ENCODE results near the gene STAT3. TPM values are rescaled to one million over a fixed set of nuclear protein-coding genes. Genes with fewer than 3 reads are reported as not detected.

STAT3 gene
- total and polyA plus RNA-seq, 2 of the 13 experiments (the other 11 are each of a cell fraction or from before 2014, with no cell fraction given), result 61.8 to 62.4 TPM

GRCh38 chr17:42312285-42313130 is 75.7 kb downstream of the STAT3 start (continued):
- TF ChIP-seq MTF2 (CRISPR knock-in tag; IDR thresholded peaks at IDR 0.05; ENCODE audit: borderline replicate concordance), result no peak
- TF ChIP-seq ZNF383 (CRISPR knock-in tag; IDR thresholded peaks at IDR 0.05; ENCODE audit: borderline replicate concordance), result no peak
- no peak for TF ChIP-seq ZMAT3 (CRISPR knock-in tag; conservative IDR thresholded peaks at IDR 0.05)
- TF ChIP-seq GTF3A (CRISPR knock-in tag; conservative IDR thresholded peaks at IDR 0.05), result no peak; the same call in 1 of the 2 replicates
- TF ChIP-seq HDAC1 (CRISPR knock-in tag; IDR thresholded peaks at IDR 0.05), result peak; percentile 94
- peak; percentile 32; the same call in 1 of the 2 replicates for TF ChIP-seq MAZ (IDR thresholded peaks at IDR 0.05; ENCODE audit: borderline replicate concordance, low read depth, low read length)
- TF ChIP-seq MAZ (CRISPR knock-in tag; IDR thresholded peaks at IDR 0.05; ENCODE audit: low read depth), result peak; percentile 93
- no peak for TF ChIP-seq RARG (CRISPR knock-in tag; IDR thresholded peaks at IDR 0.05; ENCODE audit: low read depth)
- no peak for TF ChIP-seq ZNF597 (CRISPR knock-in tag; IDR thresholded peaks at IDR 0.05)
- TF ChIP-seq ZNF768 (CRISPR knock-in tag; IDR thresholded peaks at IDR 0.05), result peak; percentile 82
- peak; percentile 22; the same call in 1 of the 2 replicates for TF ChIP-seq ZNF12 (CRISPR knock-in tag; IDR thresholded peaks at IDR 0.05)
- TF ChIP-seq NR2F2 (IDR thresholded peaks at IDR 0.05; ENCODE audit: borderline replicate concordance, low read depth), result 0 out of 2 replicates have a peak, but pooled peaks have one; percentile 38
- TF ChIP-seq SOX5 (CRISPR knock-in tag; IDR thresholded peaks at IDR 0.05; ENCODE audit: borderline replicate concordance), result peak; percentile 49
- TF ChIP-seq ZSCAN22 (CRISPR knock-in tag; IDR thresholded peaks at IDR 0.05), result 0 out of 2 replicates have a peak, but pooled peaks have one; percentile 39
- TF ChIP-seq ZNF615 (CRISPR knock-in tag; IDR thresholded peaks at IDR 0.05; ENCODE audit: borderline replicate concordance), result no peak
- TF ChIP-seq SAFB2 (CRISPR knock-in tag; IDR thresholded peaks at IDR 0.05; ENCODE audit: borderline replicate concordance, low read depth), result peak; percentile 78
- TF ChIP-seq ZNF264 (CRISPR knock-in tag; IDR thresholded peaks at IDR 0.05), result no peak
- TF ChIP-seq ZBTB43 (CRISPR knock-in tag; conservative IDR thresholded peaks at IDR 0.05), result no peak
- 0 out of 2 replicates have a peak, but pooled peaks have one; percentile 59 for TF ChIP-seq CSRNP1 (CRISPR knock-in tag; IDR thresholded peaks at IDR 0.05)
- TF ChIP-seq ZSCAN25 (CRISPR knock-in tag; IDR thresholded peaks at IDR 0.05), result peak; percentile 79; the same call in 1 of the 2 replicates
- TF ChIP-seq ZNF296 (CRISPR knock-in tag; conservative IDR thresholded peaks at IDR 0.05), result no peak
- no peak for TF ChIP-seq TP53 (CRISPR knock-in tag; conservative IDR thresholded peaks at IDR 0.05)
- peak; percentile 44; the same call in 1 of the 2 replicates for TF ChIP-seq ATF2 (CRISPR knock-in tag; IDR thresholded peaks at IDR 0.05)
- TF ChIP-seq KLF13 (CRISPR knock-in tag; IDR thresholded peaks at IDR 0.05), result no peak
- TF ChIP-seq ZNF558 (CRISPR knock-in tag; IDR thresholded peaks at IDR 0.05; ENCODE audit: borderline replicate concordance), result no peak
